Esophagus mucosa (tissue), 1 donor: ENCODE measurements around the gene SP140. TPM values are rescaled to one million over a fixed set of nuclear protein-coding genes. Genes with fewer than 3 reads are reported as not detected.
"Not testable (repeated sequence)": the region's sequence is repeated elsewhere in the genome, so short reads cannot be mapped to it uniquely, and the experiment has no call there.

ENCODE experiments used
- ATAC-seq: fragments of 200-7000 bp; cut with Tn5 transposase; one replicate; pipeline ENCODE4 v1.9.1; 2020
- total RNA-seq: library from RNA; stranded (reverse); gene quantifications from one replicate; pipeline ENCODE4 v1.2.4, GENCODE V29; 2023
- donor health status: DM: yes; HTN: yes; CAD: no.

Gene SP140
- total RNA-seq, 1 donor from 2014 or later = 0.96 TPM

DNA sequence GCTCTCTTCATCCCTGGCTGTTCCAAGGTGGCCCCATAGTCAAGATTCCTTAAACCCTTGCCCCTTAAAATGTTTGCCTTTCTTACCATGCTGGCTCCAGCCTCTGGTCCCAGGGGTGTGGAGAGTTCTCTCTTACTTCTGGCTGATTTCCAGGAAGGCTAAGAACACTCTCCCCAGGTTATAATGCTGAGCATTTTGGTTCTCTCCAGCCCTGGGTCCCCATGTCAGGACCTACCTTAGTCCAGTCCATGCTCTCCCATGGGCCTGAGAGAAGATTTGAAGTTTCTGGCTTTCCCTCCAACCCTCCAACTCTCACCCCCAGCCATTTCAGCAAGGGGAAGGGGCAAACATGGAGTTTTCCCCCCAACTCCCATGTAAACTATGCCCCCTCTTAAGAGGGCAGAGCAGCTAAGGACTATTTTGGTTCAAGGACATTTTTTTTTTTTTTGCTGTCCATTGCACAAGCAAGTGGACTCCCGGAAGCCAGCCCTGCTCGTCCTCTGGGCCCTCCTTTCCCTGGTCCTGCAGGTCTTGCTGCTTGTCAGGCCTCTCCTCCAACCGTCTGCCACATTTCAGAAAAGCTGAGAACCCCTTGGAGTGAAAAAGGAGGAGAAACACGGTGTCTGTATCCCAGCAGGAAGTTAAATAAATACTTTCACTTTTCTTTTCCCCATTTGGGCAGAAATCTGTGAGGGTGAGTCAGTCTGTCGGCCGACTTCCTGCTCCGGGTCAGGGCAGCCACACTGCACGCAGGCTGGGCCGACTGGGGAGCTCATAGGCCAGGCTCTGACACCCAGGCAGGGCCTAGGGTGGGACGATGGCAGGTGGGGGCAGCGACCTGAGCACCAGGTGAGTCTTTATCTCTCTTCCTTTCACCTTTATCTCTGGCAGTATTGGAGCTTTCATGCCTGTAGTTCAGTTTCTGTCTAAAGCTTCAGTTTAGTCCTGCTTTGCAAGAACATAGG lies 101.2 kb downstream of the SP140 start, which contains the start of gene SP140L:
SP140L (plus strand) TSS at position 741 of the 965 bp plus-strand sequence; CDS start at position 818, 77 bp downstream.
- peak; percentile 95 for ATAC-seq

GRCh38 chr2:230327418-230328154 lies 102.0 kb downstream of the SP140 start:
- peak; percentile 54 for ATAC-seq

- no peak for ATAC-seq
Measured at GRCh38 chr2:230328155-230328458, 102.6 kb downstream of the SP140 start.

GRCh38 chr2:230329946-230330605 lies 104.5 kb downstream of the SP140 start:
- ATAC-seq = no peak

- ATAC-seq = no peak
Measured at GRCh38 chr2:230330725-230331124, 105.2 kb downstream of the SP140 start.

DNA sequence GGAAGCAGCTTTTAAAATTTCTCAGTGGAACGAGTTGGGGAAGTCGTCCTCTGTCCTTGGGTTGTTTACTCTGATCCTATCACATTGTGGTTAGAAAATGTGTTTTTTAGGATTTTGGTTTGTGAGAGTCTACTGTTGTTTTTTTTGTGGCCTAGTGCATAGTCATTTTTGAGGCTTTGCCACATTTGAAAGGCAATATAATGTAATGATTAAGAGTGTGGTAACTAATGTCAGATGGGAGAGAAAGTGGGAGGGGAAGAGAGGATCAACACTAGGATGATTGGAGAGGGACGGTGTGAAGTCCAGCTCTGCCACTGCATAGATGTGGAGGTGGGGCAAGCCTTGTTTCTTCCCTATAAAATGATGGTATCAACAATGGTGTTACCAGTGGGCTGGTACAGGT lies 109.9 kb downstream of the SP140 start:
- no peak for ATAC-seq

- no peak for ATAC-seq
Measured at GRCh38 chr2:230335864-230336506, 110.4 kb downstream of the SP140 start.

- not testable (repeated sequence) for ATAC-seq
Measured at GRCh38 chr2:230341936-230342528, 116.5 kb downstream of the SP140 start.

- not testable (repeated sequence) for ATAC-seq
Measured at GRCh38 chr2:230343041-230343624, 117.6 kb downstream of the SP140 start.

DNA sequence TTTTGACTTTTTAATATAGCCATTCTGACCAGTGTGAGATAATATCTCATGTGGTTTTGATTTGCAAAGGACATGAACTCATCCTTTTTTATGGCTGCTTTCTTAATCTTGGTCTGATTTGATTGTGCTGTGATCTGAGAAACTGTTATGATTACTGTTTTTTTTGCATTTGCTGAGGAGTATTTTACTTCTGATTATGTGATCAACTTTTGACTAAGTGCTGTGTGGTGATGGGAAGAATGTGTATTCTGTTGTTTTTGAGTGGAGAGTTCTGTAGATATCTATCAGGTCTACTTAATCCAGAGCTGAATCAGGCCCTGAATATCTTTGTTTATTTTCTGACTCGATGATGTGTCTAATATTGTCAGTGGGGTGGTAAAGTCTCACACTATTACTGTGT lies 118.2 kb downstream of the SP140 start:
- no peak for ATAC-seq

GRCh38 chr2:230346465-230346864 lies 120.9 kb downstream of the SP140 start:
- no peak for ATAC-seq

- ATAC-seq = no peak
Measured at GRCh38 chr2:230346921-230347533, 121.5 kb downstream of the SP140 start.

DNA sequence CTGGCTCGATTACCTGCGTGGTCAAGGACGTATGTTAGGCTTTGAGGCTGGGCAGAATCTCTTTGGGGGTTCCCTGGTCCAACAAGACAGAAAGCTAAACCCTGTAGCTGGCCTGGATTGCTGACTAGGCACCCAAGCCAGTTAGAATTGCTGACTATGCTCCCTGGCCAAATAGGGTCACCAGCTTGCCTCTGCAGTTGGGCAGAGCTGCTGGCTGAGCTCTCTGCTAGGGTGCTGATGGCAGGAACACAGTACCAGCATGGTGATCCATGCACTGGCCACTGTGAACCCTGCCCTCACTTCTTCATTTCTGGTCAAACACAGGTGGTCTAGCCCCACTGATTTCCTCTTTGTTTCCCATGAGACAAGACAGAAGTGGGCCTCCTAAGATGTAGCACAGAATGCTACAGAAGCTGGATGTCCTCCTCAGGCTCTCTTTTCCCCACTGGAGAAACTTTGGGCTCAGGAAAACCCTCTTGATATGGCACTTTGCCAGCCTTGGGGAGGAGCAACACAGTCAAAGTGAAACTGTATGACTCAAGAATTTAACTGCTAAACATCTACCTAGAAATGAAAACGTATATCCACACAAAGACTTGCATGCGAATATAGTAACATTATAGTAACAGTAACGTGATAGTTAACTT lies 122.2 kb downstream of the SP140 start:
- ATAC-seq = no peak

DNA sequence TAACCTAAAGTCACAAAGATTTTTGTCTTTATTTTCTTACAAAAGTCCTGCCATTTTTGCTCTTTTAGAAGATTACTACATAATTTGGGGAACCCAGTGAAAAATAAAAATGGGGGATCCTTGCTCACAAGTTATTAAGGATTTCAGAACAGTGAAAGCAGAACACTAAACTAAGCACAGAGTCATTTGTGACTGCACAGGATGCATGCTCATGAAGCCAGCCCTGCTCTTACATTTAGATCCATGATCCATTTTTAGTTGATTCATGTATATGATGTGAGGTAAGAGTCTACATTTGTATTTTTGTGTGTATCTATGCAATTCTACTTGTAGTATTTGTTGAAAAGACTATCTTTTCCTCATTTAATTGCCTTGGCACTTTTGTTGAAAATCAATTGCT lies 123.3 kb downstream of the SP140 start:
- ATAC-seq = no peak

DNA sequence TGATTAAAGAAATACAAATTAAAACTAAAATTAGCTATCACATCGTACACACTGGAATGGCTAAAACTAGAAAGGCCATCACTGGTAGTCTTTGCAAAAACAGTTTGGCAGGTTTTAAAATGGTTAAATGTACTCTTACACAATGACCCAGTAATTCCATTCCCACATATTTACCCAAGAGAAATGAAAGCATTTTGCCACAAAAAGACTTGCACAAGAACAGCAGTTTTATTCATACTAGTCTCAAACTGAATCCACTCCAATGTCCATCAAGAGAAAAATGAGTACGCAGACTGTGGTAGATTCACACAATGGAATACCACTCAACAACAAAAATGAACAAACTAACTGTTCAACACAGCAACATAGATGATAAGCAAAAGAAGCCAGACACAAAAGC lies 130.5 kb downstream of the SP140 start:
- no peak for ATAC-seq

DNA sequence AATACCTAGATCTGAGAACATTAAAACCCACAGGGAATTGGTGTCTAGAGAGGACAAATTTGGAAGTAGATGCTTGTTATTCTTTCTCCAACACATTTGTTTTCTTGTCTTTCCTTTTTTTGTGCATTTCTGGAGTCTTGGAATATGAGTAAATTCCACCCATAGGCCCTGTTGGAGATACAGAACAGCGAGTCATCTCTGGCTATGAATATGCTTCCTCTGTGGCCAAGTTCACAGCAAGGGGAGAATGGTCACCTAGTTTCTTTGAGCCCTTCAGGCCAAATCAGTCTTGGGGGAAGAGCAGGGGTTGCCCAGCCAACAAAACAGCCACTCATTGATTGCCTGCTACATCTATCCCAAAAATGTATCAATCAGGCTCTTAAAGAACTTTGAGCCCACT lies 132.8 kb downstream of the SP140 start:
- no peak for ATAC-seq

DNA sequence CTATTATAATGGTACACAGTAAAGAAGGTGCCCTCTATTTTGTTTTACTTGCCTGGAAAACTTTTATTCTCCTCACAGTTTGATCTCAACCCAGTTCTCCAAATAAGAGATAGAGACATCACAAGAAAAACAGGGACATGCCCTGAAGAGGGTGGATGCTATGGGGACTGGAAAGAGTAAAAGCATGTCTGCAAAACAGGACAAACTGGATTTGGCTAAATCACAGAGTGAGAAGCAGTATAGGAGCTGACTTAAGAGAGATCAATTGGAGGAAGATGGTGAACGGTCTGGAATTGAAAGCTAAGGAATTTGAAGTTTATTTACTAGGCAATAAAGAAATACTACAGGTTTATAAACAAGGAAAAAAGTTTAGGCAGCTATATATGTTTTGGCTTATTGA lies 134.5 kb downstream of the SP140 start:
- peak; percentile 67 for ATAC-seq

GRCh38 chr2:230362030-230362691 lies 136.6 kb downstream of the SP140 start:
- ATAC-seq = no peak
